ENCODE measurements around the gene RTN4.

- TF ChIP-seq CTCF (IDR thresholded peaks at IDR 0.05; ENCODE audit: low read depth, low read length, poor library complexity, severe bottlenecking): no peak
- TF ChIP-seq EZH2phosphoT487 (IDR thresholded peaks at IDR 0.05; ENCODE audit: borderline replicate concordance, low read length): no peak
Observed at GRCh38 chr2:55085113-55086040, 35.1 kb upstream of the RTN4 start.

Measured in DOHH2 (cell line).